CD4-positive, alpha-beta T cell treated with Interleukin-4 for 4 hours (primary cell): Measurements from ENCODE around the gene ZBTB8A.
"Not testable (repeated sequence)": the region's sequence is repeated elsewhere in the genome, so short reads cannot be mapped to it uniquely, and the experiment has no call there.

Experiments
- DNase-seq: peaks from one replicate; pipeline ENCODE4 v3.0.0-alpha.2; 2020

The ZBTB8A gene

GRCh38 chr1:32622806-32623681, 83.8 kb downstream of the ZBTB8A start:
- DNase-seq = no peak

GRCh38 chr1:32623775-32624174, 84.5 kb downstream of the ZBTB8A start:
- DNase-seq = no peak

- no peak for DNase-seq
These were observed 86.9 kb downstream of the ZBTB8A start for GRCh38 chr1:32626176-32626575.

GRCh38 chr1:32627596-32628162, 88.5 kb downstream of the ZBTB8A start:
- peak; percentile 46 for DNase-seq

- DNase-seq = not testable (repeated sequence)
These were observed 90.9 kb downstream of the ZBTB8A start for GRCh38 chr1:32630173-32630572.

- no peak for DNase-seq
These were observed 93.6 kb downstream of the ZBTB8A start for GRCh38 chr1:32632829-32633228.

GRCh38 chr1:32635508-32636277, 96.5 kb downstream of the ZBTB8A start:
- no peak for DNase-seq

- no peak for DNase-seq
These were observed 97.9 kb downstream of the ZBTB8A start for GRCh38 chr1:32636914-32637645.

- no peak for DNase-seq
These were observed 100.4 kb downstream of the ZBTB8A start for GRCh38 chr1:32639489-32640075.

GRCh38 chr1:32642292-32642827, 103.1 kb downstream of the ZBTB8A start:
- not testable (repeated sequence) for DNase-seq

GRCh38 chr1:32644426-32644825, 105.2 kb downstream of the ZBTB8A start:
- no peak for DNase-seq

- no peak for DNase-seq
These were observed 108.3 kb downstream of the ZBTB8A start for GRCh38 chr1:32647308-32648134.

GRCh38 chr1:32650248-32650751, 111.1 kb downstream of the ZBTB8A start, which contains the start of gene ZBTB8OS:
ZBTB8OS (minus strand) TSS chr1:32650550; CDS start chr1:32650529, 21 bp downstream.
- DNase-seq = peak; percentile 94

GRCh38 chr1:32650752-32651460, 111.7 kb downstream of the ZBTB8A start, which contains the start of gene RBBP4:
RBBP4 (plus strand) TSS chr1:32651208; CDS start chr1:32651307, 99 bp downstream.
- DNase-seq = peak; percentile 98

GRCh38 chr1:32651461-32652073, 112.3 kb downstream of the ZBTB8A start:
- DNase-seq = no peak

- no peak for DNase-seq
These were observed 113.2 kb downstream of the ZBTB8A start for GRCh38 chr1:32652244-32652962.
